ENCODE data around the gene TFAP2E.

DNA sequence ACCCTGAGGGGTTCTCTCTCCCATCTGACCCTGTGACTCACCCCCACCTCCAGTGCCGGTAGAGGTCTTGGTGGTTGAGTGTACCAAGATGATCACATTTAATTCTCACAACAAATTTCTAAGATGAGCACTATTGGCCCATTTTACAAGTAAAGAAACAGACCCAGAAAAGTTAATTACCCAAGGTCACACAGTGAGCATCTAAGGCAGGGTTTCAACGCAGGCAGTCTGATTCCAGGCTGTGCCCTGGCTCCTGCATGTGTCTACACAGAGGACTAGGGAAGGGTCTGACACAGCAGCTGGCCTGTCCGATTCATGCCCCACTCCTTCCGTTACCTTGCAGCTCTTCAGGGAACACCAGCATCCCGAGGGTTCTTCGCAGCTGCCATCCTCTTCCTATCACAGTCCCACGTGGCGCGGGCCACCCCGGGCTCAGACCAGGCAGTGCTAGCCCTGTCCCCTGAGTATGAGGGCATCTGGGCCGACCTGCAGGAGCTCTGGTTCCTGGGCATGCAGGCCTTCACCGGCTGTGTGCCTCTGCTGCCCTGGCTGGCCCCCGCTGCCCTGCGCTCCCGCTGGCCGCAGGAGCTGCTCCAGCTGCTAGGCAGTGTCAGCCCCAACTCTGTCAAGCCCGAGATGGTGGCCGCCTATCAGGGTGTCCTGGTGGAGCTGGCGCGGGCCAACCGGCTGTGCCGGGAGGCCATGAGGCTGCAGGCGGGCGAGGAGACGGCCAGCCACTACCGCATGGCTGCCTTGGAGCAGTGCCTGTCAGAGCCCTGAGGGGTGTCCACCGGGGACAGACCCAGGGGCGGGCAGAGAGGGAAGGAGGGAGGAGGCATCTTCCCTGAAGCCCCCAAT lies 8.0 kb upstream of the TFAP2E start:
- TF ChIP-seq, protein P1, sequence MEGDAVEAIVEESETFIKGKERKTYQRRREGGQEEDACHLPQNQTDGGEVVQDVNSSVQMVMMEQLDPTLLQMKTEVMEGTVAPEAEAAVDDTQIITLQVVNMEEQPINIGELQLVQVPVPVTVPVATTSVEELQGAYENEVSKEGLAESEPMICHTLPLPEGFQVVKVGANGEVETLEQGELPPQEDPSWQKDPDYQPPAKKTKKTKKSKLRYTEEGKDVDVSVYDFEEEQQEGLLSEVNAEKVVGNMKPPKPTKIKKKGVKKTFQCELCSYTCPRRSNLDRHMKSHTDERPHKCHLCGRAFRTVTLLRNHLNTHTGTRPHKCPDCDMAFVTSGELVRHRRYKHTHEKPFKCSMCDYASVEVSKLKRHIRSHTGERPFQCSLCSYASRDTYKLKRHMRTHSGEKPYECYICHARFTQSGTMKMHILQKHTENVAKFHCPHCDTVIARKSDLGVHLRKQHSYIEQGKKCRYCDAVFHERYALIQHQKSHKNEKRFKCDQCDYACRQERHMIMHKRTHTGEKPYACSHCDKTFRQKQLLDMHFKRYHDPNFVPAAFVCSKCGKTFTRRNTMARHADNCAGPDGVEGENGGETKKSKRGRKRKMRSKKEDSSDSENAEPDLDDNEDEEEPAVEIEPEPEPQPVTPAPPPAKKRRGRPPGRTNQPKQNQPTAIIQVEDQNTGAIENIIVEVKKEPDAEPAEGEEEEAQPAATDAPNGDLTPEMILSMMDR (IDR thresholded peaks at IDR 0.05), result peak; percentile 25
- TF ChIP-seq ZFX (IDR thresholded peaks at IDR 0.05; ENCODE audit: borderline replicate concordance), result no peak

Measured in 22Rv1 (cell line).